Sigmoid colon (tissue), 7 donors: ENCODE results near the gene ARHGEF17. TPM values are rescaled to one million over a fixed set of nuclear protein-coding genes. Genes with fewer than 3 reads are reported as not detected.

ENCODE experiments used
- DNase-seq: peaks from one replicate; pipeline ENCODE4 v3.0.0-alpha.2; 2019
- H3K27ac ChIP-seq, 4 donors: fragments of 200-600 bp; sonication (generic); one replicate each; pipeline ENCODE4 v1.5.1; 2016 to 2019; ENCODE audit warnings: mild to moderate bottlenecking in 1 of 4
- H3K27me3 ChIP-seq, 3 donors: fragments of 200-600 bp; sonication (generic); one replicate each; pipeline ENCODE4 v1.5.1; 2019; ENCODE audit warnings: mild to moderate bottlenecking in 1 of 3
- H3K36me3 ChIP-seq, 4 donors: fragments of 200-600 bp; sonication (generic); one replicate each; pipeline ENCODE4 v1.5.1; 2016 to 2019
- H3K4me1 ChIP-seq, 4 donors: fragments of 200-600 bp; sonication (generic); one replicate each; pipeline ENCODE4 v1.5.1; 2017 to 2019
- H3K4me3 ChIP-seq, 4 donors: fragments of 200-600 bp; sonication (generic); one replicate each; pipeline ENCODE4 v1.5.1; 2017 to 2019; ENCODE audit warnings: mild to moderate bottlenecking in 2 of 4, moderate library complexity in 1 of 4
- H3K9me3 ChIP-seq, 4 donors: fragments of 200-600 bp in 3 of 4; sonication (generic) in 3 of 4; one replicate each; pipeline versions ENCODE4 v1.5.1 to v1.6.1; 2013 to 2019
- EP300 ChIP-seq, 4 donors: sonication (generic); formaldehyde crosslinking; IDR thresholded peaks; one replicate each; pipeline ENCODE4 v1.6.1; 2017; ENCODE audit warnings: antibody characterized with exemption in 4 of 4
- POLR2A ChIP-seq, 2 donors: fragments of 450-650 bp; IDR thresholded peaks; one replicate each; pipeline ENCODE4 v1.6.1; 2016; ENCODE audit warnings: antibody characterized with exemption in 2 of 2, mild to moderate bottlenecking in 2 of 2, moderate library complexity in 2 of 2
- POLR2AphosphoS5 ChIP-seq, 4 donors: sonication (generic); formaldehyde crosslinking; IDR thresholded peaks; one replicate each; pipeline ENCODE4 v1.6.1; 2017; ENCODE audit warnings: antibody characterized with exemption in 4 of 4
- WGBS, 2 donors: extraction: QIAGEN DNeasy Blood & Tissue Kit; methylation state at CpG; one replicate each; pipeline ENCODE4 v1.1.7; 2013; 5-methylcytosine and 5-hydroxymethylcytosine counted together
- intact Hi-C: fragments of 100-400 bp; cut with DNase I; formaldehyde crosslinking; loops from one replicate; pipeline ENCODE4 v1.15.1; 2023
- polyA plus RNA-seq, 3 donors: library from polyadenylated mRNA; stranded (reverse); fragments of 200-250 nt; gene quantifications; one replicate each; pipeline ENCODE4 v1.2.3, GENCODE V29; 2013
- total RNA-seq, 4 donors: library from RNA; depleted of rRNA; stranded (reverse); fragments of >200 nt; gene quantifications; one replicate each; pipeline ENCODE4 v1.1.0, GENCODE V29; 2016
- TF ChIP-seq, protein P1 (sequence below), 4 experiments: fragments of 450-650 bp in 3 of 4; fragments of 200-600 bp in 1 of 4; IDR thresholded peaks; one replicate each; pipeline ENCODE4 v1.5.1; 2016 to 2019; ENCODE audit warnings: antibody characterized with exemption in 4 of 4, mild to moderate bottlenecking in 3 of 4, moderate library complexity in 2 of 4
- donor health status: healthy with polysubstance abuse.
- donor health status: Bipolar disorder and iron deficiency.
- donor health status: healthy.

The ARHGEF17 gene
- total and polyA plus RNA-seq, 7 donors = 1.8 to 104 (median 38.2) TPM

DNA sequence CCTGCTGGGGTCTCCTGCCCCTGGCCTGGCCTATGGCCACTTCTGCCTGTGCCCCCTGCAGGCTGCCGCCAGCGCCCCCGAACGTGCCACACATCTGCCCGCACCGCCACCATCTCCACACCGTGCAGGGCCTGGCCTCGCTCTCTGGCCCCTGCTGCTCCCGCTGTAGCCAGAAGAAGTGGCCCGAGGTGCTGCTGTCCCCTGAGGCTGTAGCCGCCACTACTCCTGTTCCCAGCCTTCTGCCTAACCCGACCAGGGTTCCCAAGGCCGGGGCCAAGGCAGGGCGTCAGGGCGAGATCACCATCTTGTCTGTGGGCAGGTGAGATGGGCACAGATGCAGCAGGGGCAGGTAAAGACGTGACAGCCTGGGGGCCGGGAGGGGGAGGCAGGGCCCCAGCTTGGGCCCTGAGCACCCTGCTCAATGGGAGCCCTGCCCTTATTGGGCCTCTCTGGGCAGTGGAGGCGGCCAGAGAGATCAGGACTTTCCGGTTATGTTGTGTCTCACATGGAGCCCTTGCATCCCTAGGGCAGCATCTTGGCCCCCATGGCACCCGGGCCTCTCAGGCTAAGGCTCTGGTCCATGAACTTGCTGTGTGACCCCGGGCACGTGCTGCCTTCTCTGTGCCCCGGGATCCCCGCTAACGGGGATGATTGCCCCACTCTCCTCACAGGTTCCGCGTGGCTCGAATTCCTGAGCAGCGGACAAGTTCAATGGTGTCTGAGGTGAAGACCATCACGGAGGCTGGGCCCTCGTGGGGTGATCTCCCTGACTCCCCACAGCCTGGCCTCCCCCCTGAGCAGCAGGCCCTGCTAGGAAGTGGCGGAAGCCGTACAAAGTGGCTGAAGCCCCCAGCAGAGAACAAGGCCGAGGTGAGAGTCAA lies 86.6 kb downstream of the ARHGEF17 start:
- DNase-seq = peak; percentile 55
- 95% methylated on average over 34 of the region's 34 CpGs for WGBS, 2 donors
- no peaks in the 10 kb centered on the region for H3K36me3 ChIP-seq

DNA sequence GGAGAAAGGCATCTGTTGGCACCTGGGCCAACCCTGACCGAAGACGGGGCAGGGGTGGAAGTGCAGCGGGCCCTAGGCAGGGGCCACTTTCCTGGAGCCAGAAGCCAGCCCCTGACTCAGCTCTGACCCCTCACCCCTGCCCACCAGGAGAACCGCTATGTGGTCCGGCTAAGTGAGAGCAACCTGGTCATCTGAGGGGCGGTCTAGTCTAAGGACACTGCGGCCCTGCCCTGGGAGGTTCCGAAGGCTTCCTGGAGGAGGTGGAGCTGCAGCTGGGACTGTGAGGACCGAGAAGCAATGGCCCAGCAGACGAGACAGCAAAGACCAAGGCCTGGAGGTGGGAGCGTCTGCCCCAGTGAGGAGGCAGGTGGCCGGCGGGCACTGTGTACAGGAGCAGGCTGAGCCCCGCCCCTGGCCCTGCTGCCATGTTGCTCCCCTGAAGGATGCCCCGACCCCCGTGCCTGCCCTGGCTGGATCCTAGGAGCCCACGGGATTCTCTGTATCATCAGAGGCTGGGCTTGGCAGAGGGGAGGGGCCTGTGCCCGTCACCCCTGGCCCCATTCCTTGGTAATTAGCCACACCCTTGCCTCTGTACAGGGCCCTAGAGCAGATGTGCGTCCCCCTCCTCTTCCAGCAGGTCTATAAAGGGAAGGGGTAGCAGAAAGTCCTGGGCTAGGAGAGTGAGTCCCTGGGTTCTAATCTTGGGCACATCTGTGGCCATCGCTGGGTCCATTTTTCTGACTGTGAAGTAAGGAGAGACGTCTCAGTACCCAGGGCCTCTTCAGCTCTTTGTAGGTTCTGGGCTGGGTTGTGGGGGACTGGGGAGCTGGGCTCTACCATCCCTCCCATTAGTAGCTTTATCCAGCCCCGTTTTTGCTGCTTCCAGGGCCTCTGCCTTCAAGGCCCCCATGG lies 87.5 kb downstream of the ARHGEF17 start:
- TF ChIP-seq, protein P1, sequence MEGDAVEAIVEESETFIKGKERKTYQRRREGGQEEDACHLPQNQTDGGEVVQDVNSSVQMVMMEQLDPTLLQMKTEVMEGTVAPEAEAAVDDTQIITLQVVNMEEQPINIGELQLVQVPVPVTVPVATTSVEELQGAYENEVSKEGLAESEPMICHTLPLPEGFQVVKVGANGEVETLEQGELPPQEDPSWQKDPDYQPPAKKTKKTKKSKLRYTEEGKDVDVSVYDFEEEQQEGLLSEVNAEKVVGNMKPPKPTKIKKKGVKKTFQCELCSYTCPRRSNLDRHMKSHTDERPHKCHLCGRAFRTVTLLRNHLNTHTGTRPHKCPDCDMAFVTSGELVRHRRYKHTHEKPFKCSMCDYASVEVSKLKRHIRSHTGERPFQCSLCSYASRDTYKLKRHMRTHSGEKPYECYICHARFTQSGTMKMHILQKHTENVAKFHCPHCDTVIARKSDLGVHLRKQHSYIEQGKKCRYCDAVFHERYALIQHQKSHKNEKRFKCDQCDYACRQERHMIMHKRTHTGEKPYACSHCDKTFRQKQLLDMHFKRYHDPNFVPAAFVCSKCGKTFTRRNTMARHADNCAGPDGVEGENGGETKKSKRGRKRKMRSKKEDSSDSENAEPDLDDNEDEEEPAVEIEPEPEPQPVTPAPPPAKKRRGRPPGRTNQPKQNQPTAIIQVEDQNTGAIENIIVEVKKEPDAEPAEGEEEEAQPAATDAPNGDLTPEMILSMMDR (IDR thresholded peaks at IDR 0.05) = no peak
- no peak for TF ChIP-seq POLR2A (IDR thresholded peaks at IDR 0.05)
- intact Hi-C loops = no loop called here
- WGBS, 2 donors = 74 to 88% methylated on average over 22 of the region's 22 CpGs
- no peaks in the 10 kb centered on the region for H3K36me3 ChIP-seq
- no peak overlapping the region for H3K27ac ChIP-seq
- no peaks in the 10 kb centered on the region for H3K27me3 ChIP-seq
- no peak overlapping the region for H3K4me3 ChIP-seq
- H3K9me3 ChIP-seq = no peaks in the 10 kb centered on the region
- no peaks in the 10 kb centered on the region for H3K4me1 ChIP-seq
- peak; percentile 61 for DNase-seq

More for the DNA sequence above, 86.6 kb downstream of the ARHGEF17 start:
- H3K9me3 ChIP-seq = no peaks in the 10 kb centered on the region
- TF ChIP-seq POLR2AphosphoS5 (IDR thresholded peaks at IDR 0.05) = no peak
- TF ChIP-seq, protein P1 (IDR thresholded peaks at IDR 0.05) = no peak
- TF ChIP-seq POLR2A (IDR thresholded peaks at IDR 0.05) = no peak
- TF ChIP-seq EP300 (IDR thresholded peaks at IDR 0.05) = no peak
- no peak overlapping the region for H3K27ac ChIP-seq
- no peaks in the 10 kb centered on the region for H3K4me1 ChIP-seq
- no peak overlapping the region for H3K4me3 ChIP-seq
- intact Hi-C loops = loop anchor here (5.0 kb wide), 1 partner anchor 207 kb away; no protein-coding TSS in a partner anchor
- no peaks in the 10 kb centered on the region for H3K27me3 ChIP-seq

DNA sequence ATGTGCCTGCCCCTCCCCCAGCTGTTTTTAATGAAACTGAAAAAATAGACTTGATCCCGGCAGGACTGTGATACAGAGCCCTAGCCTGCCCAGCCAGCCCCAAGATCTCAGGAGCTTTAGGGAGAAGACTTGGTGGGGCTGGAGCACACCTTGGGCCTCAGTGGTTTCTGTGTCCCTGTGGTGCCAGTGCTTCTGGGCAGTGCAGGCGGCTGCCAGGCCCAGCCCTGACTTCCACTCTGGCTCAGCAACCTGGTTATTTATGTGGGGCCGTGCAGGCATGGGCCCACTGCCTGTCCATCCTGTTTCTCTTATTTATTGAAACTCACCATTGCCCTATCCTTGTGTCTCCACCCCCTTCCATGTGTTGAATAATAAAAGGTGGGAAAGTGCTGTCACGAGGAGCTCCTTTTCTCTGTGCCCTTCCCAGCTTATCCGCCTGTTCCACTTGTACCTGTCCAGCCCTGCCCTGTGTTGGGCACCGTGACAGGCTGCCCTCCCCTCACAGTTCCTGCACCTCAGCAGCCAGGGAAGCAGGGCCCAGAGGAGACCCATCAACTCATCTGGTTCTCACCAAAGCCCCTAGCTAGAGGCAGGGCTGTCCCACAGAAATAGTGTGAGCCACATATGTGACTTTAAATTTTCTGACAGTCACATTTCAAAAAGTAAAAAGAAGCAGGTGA lies 88.3 kb downstream of the ARHGEF17 start:
- WGBS, 2 donors = 79 to 90% methylated on average over 6 of the region's 6 CpGs
- intact Hi-C loops = no loop called here
- Histone ChIP-seq H3K4me3 (no peak overlapping the region), H3K27me3 (no peaks in the 10 kb centered on the region), H3K27ac (no peak overlapping the region), H3K9me3 (no peaks in the 10 kb centered on the region), H3K4me1 (no peaks in the 10 kb centered on the region), H3K36me3 (no peaks in the 10 kb centered on the region)
- TF ChIP-seq POLR2A (IDR thresholded peaks at IDR 0.05) (no peak), EP300 (IDR thresholded peaks at IDR 0.05) (no peak), POLR2AphosphoS5 (IDR thresholded peaks at IDR 0.05) (no peak)
- TF ChIP-seq, protein P1 (IDR thresholded peaks at IDR 0.05) = no peak
- no peak for DNase-seq

DNA sequence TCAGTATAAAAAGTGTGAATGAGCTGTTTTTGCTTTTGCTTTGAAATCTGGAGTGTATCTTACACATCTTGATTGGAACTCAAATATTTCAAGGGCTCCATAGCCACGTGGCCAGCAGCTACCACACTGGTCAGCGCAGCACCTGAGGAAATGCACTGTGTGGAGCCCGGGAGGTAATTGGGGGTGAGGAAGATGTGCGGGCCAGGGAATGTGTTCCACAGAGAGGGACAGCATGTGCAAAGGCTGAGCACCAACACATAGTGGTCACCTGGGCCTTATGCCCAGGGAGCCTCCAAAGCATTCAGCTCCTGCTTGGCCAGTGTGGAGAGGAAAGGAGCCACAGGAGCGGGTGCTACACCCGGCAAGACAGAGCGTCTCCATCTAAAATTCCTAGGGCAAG lies 88.9 kb downstream of the ARHGEF17 start:
- no peak overlapping the region for H3K4me3 ChIP-seq
- no peaks in the 10 kb centered on the region for H3K36me3 ChIP-seq
- WGBS, 2 donors = 88 to 93% methylated on average over 7 of the region's 7 CpGs
- no peak for DNase-seq
- H3K4me1 ChIP-seq = no peaks in the 10 kb centered on the region
- intact Hi-C loops = no loop called here
- H3K27me3 ChIP-seq = no peaks in the 10 kb centered on the region
- TF ChIP-seq POLR2AphosphoS5 (IDR thresholded peaks at IDR 0.05) = no peak
- no peak for TF ChIP-seq POLR2A (IDR thresholded peaks at IDR 0.05)
- TF ChIP-seq EP300 (IDR thresholded peaks at IDR 0.05) = no peak
- no peak overlapping the region for H3K27ac ChIP-seq
- no peaks in the 10 kb centered on the region for H3K9me3 ChIP-seq
